GM18517 (cell line): Measurements from ENCODE around the gene SELENOI.
"Not testable (repeated sequence)": the region's sequence is repeated elsewhere in the genome, so short reads cannot be mapped to it uniquely, and the experiment has no call there.

ENCODE experiments used
- ATAC-seq: cut with Tn5 transposase; IDR thresholded peaks from one replicate; pipeline ENCODE4 v1.9.1; 2021; ENCODE audit warnings: mild to moderate bottlenecking, moderate library complexity; ENCODE audit not compliant: unreplicated experiment

The SELENOI gene

DNA sequence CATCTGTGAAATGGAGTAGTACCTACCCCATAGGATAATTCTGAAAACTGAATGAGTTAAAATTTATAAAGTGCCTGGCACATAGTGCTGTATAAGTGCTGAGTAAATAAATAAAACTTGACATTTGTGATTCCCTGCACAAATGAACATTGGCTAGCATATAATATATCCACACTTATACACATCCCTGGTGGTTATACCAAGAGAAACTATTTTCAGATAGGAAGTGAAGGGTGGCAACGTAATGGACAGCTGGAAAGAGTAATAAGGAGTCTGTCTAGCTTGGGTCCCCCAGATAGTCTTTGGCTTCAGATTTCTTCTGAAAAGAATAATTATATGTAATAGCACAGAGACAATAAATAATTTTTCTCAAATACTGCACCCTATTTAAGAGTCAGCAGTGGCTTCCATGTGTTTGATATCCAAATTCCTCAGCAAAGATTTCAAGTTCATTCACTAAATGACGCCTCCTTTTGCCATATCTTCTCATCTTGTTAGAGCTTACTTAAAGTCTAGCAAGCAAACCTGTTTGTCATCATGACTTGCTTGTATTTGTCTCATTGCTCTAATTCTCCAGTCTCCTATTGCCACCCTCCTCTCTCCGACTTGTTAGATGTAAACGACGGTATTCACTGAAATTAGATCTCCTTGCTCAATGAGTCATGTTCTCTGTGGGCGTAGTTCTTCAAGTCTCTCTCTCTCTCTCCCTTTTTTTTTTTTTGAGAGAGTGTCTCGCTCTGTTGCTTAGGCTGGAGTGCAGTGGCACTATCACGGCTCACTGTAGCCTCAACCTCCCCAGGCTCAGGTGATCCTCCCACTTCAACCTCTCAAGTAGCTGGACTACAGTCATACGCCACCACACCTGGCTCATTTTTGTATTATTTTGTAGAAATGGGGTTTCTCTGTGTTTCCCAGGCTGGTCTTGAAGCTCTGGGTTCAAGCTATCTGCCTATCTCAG lies 9.4 kb downstream of the SELENOI start:
- ATAC-seq, result no peak

DNA sequence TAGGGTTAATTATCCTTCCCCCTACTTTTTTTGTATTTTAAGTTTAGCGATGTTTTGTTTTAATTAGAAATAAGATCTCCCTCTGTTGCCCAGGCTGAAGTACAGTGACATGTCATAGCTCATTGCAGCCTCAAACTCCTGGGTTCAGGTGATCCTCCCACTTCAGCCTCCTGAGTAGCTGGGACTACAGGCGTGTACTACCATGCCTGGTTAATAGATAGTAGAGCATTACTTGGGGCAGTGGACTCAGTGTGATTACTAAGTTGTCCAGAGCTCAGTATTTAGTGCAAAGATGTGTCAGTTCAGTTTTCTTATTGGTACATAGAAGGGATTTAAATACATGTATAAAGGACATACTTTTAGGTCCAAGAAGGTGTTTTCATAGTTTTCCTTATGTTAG lies 10.2 kb downstream of the SELENOI start:
- ATAC-seq, result no peak

DNA sequence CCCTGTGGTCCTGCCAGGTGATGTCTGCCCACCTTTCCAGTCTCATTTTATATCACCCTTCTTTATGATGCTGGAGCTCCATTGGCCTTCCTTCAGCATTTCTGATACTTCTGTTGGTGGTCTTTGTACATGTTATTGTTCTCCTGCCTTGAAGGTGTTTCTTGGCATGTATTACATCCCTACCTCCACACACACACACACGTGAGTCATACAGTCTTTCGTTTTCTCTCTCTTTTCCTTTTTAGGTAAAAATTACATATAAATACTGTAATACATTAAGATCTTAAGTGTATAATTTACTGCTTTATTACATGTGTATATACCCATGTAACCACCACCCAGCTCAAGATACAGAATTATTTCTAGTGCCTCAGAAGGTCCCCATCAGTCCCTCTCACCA lies 10.8 kb downstream of the SELENOI start:
- ATAC-seq, result no peak

DNA sequence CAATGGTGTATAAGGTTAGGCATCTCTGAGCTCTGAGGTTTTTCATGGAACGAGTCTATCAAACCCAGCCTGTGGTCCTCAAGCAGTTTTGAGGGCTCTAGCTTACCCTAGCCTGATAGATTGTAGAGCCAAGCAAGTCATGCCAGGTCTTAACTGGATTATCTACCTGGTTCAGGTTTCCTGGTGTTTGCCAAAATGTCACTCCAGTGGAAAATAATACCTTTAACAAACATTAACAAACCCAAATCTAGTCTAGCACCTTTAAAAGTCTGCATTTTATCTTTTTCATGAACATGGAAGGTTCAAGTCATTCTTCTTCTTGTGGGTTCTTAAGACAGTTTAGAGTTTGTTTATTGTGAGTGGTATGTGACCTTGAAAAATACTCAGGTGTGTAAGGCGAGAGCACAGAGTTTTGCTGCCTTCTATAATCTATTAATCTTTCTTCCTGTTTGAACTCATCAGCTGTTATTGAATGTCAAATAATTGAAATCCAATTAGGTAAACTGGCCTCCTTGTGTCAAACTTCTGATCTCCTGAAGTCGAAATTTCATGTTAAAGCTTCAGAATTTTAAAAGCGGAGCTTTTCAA lies 14.0 kb downstream of the SELENOI start:
- no peak for ATAC-seq

DNA sequence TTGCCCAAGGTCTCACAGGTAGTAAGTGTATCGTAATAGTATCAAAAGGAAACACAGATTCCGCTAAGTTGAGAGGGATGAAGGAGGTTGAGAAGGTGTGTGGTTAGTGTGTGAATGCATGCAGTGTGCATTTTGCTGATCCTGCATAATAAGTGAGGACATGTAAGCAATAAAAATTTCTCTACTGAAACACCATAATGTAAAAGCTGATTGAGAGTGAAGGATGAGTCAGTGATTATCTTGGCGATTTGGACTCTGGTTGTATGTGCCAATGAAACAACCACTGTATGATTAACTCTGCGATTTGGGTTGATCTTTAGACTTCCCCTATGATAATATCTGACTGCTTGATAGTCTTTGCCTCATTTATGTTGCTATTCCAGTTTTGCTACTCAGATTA lies 17.4 kb downstream of the SELENOI start:
- no peak for ATAC-seq

DNA sequence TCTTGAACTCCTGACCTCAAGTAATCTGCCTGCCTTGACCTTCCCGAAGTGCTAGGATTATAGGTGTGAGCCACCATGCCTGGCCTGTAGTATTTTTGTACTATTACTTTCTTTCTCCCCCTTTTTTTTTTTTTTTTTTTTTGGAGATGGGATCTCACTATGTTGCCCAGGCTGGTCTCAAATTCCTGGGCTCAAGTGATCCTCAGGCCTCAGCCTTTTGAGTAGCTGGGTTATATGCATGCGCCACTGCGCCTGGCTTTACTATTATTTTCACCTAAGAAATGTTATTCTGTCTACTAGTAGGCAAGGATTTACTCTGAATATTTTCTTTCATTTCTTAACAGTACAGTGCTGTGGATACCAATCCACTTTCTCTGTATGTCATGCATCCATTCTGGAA lies 18.0 kb downstream of the SELENOI start:
- no peak for ATAC-seq

DNA sequence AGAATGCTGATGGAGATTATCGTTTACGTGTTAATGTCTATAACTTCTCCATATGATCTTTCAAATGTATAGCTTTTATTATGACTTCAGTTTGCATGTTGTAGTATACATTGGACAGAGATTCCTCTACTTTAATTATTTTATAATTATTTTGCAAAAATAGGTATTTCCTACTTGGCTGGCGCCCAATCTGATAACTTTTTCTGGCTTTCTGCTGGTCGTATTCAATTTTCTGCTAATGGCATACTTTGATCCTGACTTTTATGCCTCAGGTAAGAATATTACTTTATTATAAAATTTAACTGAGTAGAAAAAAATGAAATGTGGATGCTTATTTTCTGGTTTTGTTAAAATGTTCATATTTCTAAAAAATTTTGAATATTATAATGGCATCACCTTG lies 18.7 kb downstream of the SELENOI start:
- no peak for ATAC-seq

DNA sequence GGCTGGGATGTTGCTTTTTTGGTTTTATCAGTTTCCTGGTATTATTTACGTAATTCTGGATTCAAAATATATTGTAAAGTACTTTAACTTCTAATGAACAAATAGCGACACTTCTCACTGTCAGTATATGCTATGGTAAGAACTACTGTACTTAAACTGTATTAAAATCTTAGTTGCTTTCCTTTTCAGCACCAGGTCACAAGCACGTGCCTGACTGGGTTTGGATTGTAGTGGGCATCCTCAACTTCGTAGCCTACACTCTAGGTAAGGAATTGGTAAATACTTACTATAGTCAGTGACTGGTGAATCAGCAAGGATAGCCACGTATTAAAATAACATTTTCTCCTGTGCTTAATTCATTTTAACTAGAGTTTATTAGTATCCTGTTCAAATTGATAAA lies 21.0 kb downstream of the SELENOI start:
- ATAC-seq, result no peak

DNA sequence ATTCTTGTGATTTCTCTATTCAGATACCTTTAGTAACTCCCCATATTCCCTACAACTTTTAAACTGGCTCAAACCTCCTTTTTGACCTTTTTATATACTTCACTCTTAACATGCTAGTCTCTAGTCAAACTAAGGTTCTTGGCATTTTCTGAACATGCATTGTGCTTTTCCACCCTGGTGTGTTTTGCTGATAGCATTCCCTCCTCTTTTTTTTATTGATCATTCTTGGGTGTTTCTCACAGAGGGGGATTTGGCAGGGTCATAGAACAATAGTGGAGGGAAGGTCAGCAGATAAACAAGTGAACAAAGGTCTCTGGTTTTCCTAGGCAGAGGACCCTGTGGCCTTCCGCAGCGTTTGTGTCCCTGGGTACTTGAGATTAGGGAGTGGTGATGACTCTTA lies 23.7 kb downstream of the SELENOI start:
- not testable (repeated sequence) for ATAC-seq

DNA sequence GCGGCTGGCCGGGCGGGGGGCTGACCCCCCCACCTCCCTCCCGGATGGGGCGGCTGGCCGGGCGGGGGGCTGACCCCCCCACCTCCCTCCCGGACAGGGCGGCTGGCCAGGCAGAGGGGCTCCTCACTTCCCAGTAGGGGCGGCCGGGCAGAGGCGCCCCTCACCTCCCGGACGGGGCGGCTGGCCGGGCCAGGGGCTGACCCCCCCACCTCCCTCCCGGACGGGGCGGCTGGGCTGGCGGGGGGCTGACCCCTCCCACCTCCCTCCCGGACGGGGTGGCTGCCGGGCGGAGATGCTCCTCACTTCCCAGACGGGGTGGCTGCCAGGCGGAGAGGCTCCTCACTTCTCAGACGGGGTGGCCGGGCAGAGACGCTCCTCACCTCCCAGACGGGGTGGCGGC lies 25.0 kb downstream of the SELENOI start:
- not testable (repeated sequence) for ATAC-seq

DNA sequence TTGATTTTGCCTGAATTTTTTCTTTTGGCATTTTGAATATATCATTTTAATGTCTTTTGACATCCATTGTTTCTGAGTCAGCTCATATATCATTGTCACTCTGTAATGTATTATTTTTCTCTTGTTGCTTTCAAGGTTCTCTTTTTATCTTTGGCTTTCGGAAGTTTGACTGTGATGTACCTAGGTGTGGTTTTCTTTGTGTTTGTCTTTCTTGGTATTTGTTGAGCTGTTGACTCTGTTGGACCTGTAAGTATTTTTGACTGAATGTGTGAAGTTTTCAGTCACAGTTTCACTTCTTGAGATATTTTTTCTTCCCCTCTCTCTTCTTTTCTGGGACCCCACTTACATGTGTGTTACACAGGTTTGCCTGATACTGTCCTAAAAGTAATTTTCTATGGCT lies 30.9 kb downstream of the SELENOI start:
- no peak for ATAC-seq

DNA sequence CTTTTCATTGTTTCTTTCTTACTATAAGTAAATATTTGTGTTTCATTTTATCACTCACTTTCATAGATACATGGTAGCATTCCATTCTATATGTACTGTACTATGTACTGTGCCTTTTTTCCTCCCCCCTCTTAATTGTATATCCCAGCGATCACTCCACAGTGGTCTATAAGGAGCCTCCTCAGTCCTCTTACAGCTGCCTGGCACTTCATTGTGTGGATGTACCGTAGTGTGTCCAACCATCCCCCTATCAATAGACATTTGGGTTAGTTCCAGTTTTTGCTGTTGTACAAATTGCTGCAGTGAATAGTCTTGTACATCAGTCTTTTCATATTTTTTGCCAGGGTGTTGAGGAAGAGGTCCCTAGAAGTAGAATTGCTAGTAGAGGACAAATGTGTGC lies 34.3 kb downstream of the SELENOI start:
- ATAC-seq, result no peak

DNA sequence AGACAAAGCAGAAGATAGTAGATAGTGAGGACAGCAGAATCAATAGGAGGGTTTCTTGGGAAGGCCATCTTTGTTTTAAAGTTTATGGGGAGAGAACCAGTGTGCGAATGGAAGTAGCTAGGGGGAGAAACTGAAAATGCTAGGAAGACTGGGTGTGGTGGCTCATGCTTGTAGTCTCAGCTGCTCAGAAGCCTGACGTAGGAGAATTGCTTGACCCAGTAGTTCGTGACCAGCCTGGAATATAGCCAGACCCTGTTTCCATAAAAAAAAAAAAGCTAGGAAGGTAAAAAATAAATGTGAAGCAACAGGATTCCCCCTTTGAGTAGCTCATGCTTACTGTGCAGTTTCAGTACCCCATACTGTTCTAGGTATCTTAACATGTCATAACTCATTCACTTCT lies 36.6 kb downstream of the SELENOI start:
- ATAC-seq, result no peak

DNA sequence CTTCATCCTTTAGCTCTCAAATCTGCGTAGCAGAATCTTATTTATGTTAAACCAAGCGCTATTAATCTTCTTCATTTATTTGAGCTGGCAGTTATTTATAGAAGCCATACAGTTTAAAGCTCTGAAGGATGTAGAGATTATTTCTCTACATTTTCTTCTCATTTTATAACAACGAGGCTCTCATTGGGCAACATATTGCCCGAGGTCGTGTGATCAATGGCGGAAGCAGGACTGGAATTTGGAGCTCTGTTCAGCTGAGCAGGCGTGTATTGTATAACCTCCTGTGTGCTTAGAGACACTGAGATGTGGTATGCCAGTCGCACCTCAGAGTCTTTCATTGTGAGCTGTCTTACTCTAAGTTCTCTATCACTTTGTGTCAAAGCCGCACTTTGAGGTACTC lies 38.2 kb downstream of the SELENOI start:
- ATAC-seq, result no peak

DNA sequence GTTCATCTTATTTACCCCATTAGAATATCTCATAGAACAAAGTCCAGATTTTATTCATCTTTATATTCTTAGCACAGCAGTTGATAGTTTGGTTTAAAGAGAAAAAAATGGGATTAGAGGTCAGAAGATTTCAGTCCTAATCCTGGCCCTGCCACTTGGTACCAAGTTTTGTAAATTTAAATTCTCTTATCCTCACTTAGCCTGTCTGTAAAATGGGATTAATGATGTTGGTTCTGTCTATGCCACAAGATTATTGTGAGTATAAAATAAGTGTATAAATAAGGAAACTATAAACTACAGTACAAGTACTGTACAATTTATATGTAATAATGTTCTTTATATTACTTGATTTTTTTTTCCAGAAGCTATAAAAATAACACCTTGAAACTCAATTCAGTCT lies 38.7 kb downstream of the SELENOI start:
- no peak for ATAC-seq

DNA sequence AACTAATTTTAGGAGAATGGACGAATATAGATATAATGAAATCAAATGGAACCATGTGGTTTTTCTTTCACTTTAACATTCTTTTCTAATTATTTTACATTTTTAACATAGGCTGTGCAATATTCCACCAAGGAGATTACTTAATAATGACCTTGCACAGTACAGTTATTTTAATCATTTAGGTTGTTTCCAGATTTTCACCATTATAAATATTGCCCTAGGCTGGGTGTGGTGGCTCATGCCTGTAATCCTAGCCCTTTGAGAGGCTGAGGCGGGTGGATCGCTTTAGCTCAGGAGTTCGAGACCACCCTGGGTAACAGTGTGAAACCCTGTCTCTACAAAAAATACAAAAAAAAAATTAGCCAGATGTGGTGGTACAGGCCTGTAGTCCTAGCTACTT lies 41.2 kb downstream of the SELENOI start:
- no peak for ATAC-seq

DNA sequence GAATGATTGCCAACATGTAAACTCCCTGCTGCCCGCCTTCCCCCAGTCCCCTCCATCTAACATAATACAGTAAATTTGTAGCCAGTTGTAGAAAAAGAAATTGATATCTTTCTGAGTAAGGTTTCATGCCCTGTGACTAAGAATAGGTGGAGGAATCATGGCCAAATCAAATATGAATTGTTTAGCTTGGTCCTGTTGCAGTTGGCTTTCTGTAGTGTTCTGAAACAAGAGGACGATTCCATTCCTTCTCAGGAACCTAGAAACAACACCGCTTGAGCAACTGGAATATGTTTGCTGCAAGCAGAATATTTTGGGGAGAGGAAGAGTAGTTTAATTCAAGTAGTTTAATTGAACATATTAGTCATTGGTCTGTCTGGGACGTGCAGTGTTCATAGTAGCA lies 48.8 kb downstream of the SELENOI start:
- no peak for ATAC-seq

DNA sequence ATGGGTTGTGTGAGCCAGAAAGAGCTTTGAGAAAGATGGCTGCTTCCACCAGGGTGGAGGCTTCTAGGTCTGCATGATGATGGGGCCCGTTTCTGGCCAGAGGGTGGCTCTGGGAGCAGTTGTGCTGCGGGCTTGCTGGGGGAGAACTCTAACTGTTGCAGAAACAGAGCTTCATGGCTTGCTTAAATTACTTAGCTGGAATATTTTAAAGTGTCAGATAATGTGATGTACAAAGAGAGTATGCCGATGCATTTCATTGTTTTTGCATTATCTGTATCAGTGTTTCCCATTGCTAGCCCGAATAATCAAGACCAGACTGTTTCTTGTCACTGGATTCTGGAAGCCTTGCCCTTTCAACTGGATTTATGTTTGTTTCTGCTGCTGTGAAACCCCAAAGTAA lies 49.5 kb downstream of the SELENOI start:
- ATAC-seq, result no peak

DNA sequence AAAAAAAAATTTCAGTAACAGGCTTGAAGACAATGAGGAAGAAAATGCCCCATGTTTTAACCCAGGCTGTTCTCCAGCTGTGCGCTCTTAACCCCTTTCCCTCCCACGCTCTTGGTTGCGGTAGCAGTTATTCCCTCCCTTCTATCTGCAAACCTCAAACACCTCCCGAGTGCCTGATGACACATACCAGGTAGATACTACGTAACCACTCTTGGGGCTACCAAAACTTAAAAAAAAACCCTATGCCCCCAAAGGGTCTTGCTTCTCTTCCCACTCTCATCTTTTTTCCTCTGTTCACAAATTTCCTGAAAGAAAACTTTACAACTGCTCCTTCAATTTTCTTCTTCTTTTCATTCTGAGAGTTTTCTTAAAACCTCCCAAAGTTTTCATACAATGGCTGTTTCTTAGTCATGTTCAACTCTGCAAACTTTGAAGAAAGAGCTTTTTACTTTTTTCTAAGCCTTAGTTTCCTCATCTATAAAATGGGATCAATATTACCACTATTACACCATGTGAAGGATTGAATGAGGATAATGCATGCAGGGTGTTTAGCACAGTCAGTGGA lies 50.9 kb downstream of the SELENOI start:
- ATAC-seq, result no peak

DNA sequence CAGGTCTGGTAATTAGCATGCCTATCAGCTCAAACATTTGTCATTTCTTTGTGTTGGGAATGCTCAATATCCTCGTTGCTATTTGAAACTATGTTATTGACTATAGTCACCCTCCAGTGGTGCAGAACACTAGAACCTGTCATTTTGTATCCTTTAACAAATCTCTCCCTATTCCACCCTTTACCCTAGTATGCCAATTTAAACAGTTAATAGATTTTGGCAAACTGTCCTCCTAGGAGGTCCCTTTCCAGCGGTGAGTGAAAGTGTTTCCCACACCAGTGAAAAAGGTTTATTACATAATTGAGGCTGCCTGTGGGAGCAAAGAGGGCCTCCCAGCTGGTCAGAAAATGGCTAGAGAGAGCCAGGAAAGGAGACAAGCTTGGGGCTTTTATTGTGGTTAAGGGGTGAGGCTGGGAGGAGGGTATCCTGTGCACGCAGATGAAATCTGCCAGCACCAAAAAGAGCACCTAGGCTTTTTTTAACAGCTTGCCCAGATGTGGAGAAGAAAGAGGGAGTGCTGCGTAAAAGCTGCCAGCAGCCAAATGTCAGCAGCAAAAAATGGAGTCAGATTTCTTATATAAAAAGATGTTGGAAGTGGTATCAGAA lies 53.9 kb downstream of the SELENOI start:
- no peak for ATAC-seq

DNA sequence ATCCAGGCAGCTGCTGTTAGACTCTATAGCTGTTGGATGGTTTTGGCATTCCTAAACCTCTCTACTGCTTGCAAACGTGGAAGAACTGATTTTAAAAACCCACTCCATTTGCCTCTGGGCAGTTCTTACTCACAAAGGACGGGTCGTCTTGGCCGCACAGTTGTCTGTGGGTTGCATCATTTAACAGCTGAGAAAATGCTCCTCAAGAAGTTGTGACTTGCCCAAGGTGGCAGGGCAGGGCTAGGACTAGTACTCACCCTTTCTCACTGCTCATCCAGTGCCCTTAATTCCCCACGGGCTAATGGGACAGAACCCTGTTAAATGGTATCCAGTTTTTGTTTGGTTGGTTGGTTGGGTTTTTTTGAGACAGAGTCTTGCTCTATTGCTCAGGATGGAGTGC lies 54.8 kb downstream of the SELENOI start:
- ATAC-seq, result no peak
